ENCODE data around the gene TMED8.
"Not testable (repeated sequence)": the region's sequence is repeated elsewhere in the genome, so short reads cannot be mapped to it uniquely, and the experiment has no call there.

Gene TMED8

DNA sequence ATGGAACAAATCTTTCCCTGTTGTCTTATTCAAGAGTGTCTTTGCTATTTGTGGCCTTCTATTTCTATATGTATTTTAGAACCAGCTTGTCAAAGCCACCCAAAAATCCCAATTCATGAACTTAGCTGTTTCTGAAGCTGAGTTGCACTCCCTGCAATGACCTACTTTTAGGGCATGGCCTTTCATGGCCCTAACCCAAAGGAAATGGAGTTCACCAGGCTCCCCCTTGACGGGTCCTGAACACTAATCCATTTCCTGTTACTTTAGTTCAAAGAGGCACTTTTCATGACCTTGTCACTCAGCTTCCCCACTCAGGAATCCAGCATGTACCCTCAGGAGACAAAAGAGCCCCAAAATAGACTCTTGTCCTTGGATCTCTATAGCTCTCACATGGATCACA is 7.6 kb downstream of the TMED8 start:
- DNase-seq (ENCODE audit: extremely low read depth in 1 of 2, low read depth in 1 of 2): no peak

GRCh38 chr14:77364146-77364545 is 12.7 kb downstream of the TMED8 start:
- no peak for DNase-seq (ENCODE audit: extremely low read depth in 1 of 2, low read depth in 1 of 2)

GRCh38 chr14:77359626-77360025 is 17.3 kb downstream of the TMED8 start:
- DNase-seq (ENCODE audit: extremely low read depth in 1 of 2, low read depth in 1 of 2): no peak

DNA sequence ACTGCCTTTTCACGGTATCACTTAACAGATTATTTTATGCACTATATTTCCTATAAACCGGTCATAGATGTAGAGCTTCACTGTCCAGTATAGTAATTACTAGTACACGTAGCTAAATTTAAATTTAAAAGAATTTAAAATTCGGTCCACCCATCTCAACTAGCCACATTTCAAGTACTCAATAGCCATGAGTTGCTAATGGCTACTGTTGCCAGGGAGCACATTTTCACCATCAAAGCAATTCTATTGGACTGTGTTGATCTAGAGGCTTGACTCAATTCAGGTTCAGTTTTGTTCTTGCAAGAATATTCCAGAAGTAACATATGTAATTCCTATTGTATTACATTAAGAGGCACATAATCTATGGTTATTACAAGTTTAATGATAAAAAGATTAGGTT is 20.0 kb downstream of the TMED8 start:
- DNase-seq (ENCODE audit: extremely low read depth in 1 of 2, low read depth in 1 of 2): no peak

DNA sequence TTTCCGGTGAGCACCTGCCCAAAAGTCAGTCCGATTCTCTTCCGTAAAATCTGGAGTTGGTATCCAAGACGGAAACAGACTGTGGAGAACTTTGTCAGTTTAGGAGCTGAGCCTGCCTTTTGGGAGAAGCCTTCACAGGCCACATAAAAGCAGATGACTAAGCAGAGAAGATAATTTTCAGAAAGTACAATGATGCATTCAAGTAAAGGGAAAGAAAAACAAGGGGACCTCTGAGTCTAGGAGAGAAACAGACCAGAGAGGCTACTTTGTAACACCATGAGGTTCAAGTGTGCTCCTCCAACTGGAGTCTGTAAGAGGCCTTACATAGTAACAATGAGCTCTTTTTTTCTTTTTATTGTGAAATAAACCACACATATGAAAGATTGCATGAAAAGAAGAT is 21.1 kb downstream of the TMED8 start:
- DNase-seq (ENCODE audit: extremely low read depth in 1 of 2, low read depth in 1 of 2): no peak

GRCh38 chr14:77353469-77354141 is 23.3 kb downstream of the TMED8 start:
- no peak for DNase-seq (ENCODE audit: extremely low read depth in 1 of 2, low read depth in 1 of 2)

DNA sequence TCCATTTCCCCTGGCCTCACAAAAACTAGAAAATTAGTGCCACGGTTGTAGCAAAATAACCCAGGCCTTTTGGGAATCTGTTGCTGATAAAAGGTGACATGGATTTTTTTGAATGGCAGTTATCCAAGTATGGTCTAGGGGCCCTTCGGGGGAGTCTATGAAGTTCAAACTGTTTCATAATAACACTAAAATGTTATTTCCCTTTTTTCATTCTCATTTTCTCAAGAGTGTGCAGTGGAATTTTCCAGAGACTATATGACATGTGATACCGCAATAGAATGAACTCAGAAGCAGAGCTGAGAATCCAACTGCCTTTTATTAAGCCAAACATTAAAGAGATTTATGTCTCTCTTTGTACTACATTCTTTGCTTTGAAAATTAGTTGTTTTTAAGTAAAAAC is 29.1 kb downstream of the TMED8 start:
- DNase-seq (ENCODE audit: extremely low read depth in 1 of 2, low read depth in 1 of 2): no peak

- DNase-seq (ENCODE audit: extremely low read depth in 1 of 2, low read depth in 1 of 2): no peak
Measured at GRCh38 chr14:77346495-77346894, 30.4 kb downstream of the TMED8 start.

GRCh38 chr14:77344377-77344996 is 32.4 kb downstream of the TMED8 start:
- no peak for DNase-seq (ENCODE audit: extremely low read depth in 1 of 2, low read depth in 1 of 2)

DNA sequence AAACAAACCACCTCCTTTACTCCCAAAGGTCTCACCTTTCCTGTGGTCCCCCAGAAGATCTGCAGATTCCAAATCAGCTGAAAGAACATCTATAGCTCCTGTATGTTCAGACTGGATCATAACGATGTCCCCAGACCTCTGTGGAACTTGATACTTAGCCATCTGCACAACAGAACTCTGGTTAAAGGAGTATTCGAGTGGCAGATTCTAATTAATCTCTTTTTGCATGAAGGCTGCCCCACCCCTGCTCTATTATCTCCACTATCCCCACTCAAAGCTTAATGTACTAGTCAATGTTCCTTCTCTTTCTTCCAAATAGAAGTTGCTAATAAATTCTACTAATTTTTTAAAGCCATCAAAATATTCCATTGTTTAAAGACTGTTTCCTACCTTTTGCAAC is 33.2 kb downstream of the TMED8 start:
- DNase-seq (ENCODE audit: extremely low read depth in 1 of 2, low read depth in 1 of 2): no peak

DNA sequence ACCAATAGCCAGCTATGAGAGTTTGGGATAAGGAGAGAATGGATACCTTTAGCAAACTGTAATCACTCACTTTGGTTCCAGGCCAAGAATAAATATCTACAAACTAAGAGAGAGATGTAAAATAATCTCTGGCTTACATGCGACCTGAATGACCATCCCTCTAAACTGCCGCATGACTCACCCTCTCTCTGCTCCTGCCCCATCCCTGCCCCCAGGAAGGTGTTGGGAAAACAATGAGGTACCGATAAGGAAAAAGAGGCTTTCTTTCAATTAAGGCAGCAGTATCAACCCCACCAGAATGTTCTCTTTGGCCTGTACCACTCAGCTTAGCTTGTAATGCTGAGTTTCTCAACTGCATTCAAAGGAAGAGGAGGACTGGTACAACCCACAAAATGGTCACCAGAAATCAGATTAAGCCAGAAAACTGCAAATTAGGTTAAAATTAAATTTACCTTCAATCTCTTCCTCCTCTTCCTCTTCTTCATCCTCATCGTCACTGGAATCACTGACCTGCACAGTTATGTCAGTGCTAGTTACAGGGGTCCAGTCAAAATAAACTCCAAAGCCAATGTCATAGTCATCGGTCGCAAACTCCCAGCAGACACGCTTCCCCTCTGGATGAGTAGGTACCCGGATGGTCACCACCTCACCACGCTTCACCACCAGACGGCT is 34.0 kb downstream of the TMED8 start:
- DNase-seq (ENCODE audit: extremely low read depth in 1 of 2, low read depth in 1 of 2): no peak

DNA sequence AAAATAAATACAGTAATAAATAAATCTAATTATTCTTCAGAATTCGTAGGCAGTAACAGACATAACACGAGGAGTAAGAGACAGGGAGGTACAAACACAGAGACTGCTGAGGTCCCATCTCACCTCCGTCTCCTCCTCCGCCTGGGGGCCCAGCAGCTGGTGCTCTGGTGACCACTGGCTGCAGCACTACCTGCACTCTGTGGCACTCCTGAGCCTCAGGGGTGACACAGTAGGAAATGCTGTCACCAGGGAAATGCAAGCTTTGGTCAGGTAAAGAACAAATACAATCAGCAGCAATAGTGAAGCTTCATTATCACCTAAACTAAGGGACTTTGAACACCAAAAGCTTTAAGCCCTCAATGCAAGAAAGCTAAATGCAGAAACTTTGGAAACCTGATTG is 36.5 kb downstream of the TMED8 start:
- no peak for DNase-seq (ENCODE audit: extremely low read depth in 1 of 2, low read depth in 1 of 2)

GRCh38 chr14:77339407-77339806 is 37.5 kb downstream of the TMED8 start:
- DNase-seq (ENCODE audit: extremely low read depth in 1 of 2, low read depth in 1 of 2): no peak

DNA sequence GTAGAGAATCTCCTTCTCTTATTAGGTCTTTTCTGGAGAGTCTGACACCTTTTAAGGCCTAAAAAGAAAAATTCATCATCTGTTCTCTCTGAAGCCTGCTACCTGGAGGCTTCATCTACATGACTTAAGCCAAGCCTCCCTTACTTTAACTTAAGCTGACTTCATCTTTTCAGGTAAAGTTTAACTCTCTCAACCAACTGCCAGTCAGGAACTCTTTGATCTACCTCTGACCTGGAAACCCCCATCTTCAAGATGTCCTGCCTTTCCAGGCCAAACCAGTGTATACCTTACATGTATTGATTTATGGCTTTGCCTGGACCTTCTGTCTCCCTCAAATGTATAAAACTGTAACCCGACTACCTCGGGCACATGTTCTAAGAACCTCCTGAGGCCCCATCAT is 38.6 kb downstream of the TMED8 start:
- no peak for DNase-seq (ENCODE audit: extremely low read depth in 1 of 2, low read depth in 1 of 2)

- no peak for DNase-seq (ENCODE audit: extremely low read depth in 1 of 2, low read depth in 1 of 2)
Measured at GRCh38 chr14:77337880-77338279, 39.0 kb downstream of the TMED8 start.

DNA sequence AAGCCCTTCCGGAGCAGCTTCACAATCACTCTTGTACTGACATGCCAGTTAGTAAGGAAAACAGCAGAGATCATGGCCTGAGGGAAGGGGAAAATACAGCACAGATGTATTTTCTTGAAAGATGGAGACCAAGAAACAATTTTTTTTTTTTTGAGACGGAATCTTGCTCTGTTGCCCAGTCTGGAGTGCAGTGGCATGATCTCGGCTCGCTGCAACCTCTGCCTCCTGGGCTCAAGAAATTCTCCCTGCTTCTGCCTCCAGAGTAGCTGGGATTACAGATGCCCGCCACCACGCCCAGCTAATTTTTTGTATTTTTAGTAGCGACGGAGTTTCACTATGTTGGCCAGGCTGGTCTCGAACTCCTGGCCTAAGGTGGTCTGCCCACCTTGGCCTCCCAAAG is 39.6 kb downstream of the TMED8 start:
- not testable (repeated sequence) for DNase-seq (ENCODE audit: extremely low read depth in 1 of 2, low read depth in 1 of 2)

- no peak for DNase-seq (ENCODE audit: extremely low read depth in 1 of 2, low read depth in 1 of 2)
Measured at GRCh38 chr14:77335576-77335975, 41.3 kb downstream of the TMED8 start.

GRCh38 chr14:77329872-77330271 is 47.0 kb downstream of the TMED8 start:
- no peak for DNase-seq (ENCODE audit: extremely low read depth in 1 of 2, low read depth in 1 of 2)

DNA sequence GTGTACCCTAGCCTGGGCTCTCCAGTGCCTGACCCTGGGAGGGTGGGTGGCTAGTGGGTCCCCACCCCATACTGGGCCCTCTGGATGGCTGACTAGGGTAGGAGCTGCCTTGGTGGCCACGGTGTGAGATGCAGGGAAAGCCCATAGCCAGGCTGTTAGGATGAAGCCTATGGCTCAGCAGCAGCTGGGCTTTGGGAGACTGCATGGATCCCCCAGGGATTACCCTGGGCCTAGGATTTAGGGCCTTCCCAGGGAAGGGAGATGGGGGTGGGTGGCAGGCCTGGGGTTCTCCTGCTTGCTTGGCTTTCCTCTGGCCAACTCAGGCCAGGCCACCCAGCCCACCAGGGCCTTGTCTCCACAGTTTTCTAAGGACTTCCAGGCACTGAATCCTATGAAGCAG is 49.8 kb downstream of the TMED8 start:
- DNase-seq (ENCODE audit: extremely low read depth in 1 of 2, low read depth in 1 of 2): no peak

- no peak for DNase-seq (ENCODE audit: extremely low read depth in 1 of 2, low read depth in 1 of 2)
Measured at GRCh38 chr14:77325746-77326094, 51.2 kb downstream of the TMED8 start.

DNA sequence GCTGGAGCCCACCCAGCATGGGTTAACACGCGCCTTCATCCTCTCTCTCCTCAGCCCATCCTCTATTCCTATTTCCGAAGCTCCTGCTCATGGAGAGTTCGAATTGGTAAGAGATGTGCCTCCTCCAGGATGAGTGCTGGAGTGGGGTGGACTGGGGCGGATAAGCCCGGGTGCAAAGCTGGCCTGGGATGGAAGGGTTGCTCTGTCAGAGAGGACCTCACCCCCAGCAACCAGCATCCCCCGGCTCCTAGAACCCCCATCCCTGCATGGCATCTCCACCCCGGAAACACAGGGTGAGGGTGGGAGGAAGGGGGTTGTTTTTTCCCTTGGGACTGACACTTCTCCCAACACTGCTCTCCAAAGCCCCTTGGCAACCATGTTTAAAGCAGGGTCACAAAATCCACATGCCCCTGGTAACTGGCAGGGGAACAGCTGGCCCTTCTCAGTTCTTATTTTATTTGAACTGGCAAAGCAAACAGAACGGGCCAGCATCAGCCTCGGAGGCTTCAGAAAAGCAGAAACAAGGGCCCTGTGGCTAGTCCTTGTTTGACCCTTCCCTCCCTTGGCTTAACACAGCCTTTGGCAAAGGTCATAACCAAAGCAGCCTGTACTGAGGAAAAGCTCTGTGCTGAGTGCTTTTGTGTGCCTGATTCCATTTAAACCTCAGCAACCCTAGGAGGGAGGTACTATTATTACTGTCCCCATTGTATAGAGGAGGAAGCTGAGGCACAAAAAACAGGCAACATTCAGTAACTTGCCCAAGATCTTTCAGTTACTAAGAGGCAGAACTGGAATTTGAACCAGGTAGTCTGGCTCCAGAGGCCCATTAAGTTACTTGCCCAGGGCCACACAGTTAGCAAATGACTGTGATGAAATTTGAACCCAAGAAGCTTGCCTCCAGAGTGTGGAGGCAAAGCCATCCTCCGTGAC is 51.8 kb downstream of the TMED8 start:
- no peak for DNase-seq (ENCODE audit: extremely low read depth in 1 of 2, low read depth in 1 of 2)
